GM12878 (cell line): ENCODE results near the gene RABL2A. TPM values are rescaled to one million over a fixed set of nuclear protein-coding genes. Genes with fewer than 3 reads are reported as not detected.

Source experiments
- BHLHE40 ChIP-seq, 2 experiments: fragments of 450-650 bp in 1 of 2; IDR thresholded peaks; 2 replicates each; pipeline ENCODE4 v1.6.1; 2011 to 2017; ENCODE audit warnings: low read depth in 2 of 2, borderline replicate concordance in 1 of 2, improper control_type of control experiment in 1 of 2, low read length in 1 of 2, mild to moderate bottlenecking in 1 of 2
- CBFB ChIP-seq: IDR thresholded peaks from 2 replicates; pipeline ENCODE4 v1.6.1; 2016; ENCODE audit warnings: antibody characterized with exemption, low read depth
- FOS ChIP-seq: IDR thresholded peaks from 3 replicates; pipeline ENCODE4 v1.6.1; 2011; ENCODE audit warnings: borderline replicate concordance; ENCODE audit not compliant: insufficient read length; ENCODE audit errors: extremely low read depth
- KAT2A ChIP-seq: conservative IDR thresholded peaks from 2 replicates; pipeline ENCODE4 v1.6.1; 2011; ENCODE audit warnings: low read depth, low read length; ENCODE audit not compliant: control insufficient read depth
- MLLT1 ChIP-seq: fragments of 450-650 bp; IDR thresholded peaks from 2 replicates; pipeline ENCODE4 v1.6.1; 2016; ENCODE audit warnings: mild to moderate bottlenecking
- NBN ChIP-seq: fragments of 450-650 bp; IDR thresholded peaks from 2 replicates; pipeline ENCODE4 v1.6.1; 2016
- NKRF ChIP-seq: fragments of 450-650 bp; conservative IDR thresholded peaks from 2 replicates; pipeline ENCODE4 v1.6.1; 2017; ENCODE audit warnings: mild to moderate bottlenecking, moderate library complexity
- NR2C1 ChIP-seq: fragments of 450-650 bp; IDR thresholded peaks from 2 replicates; pipeline ENCODE4 v1.6.1; 2017; ENCODE audit warnings: antibody characterized with exemption, mild to moderate bottlenecking, moderate library complexity
- NR2C2 ChIP-seq: IDR thresholded peaks from 2 replicates; pipeline ENCODE4 v1.6.1; 2011; ENCODE audit warnings: borderline replicate concordance, low read depth; ENCODE audit not compliant: control insufficient read depth, insufficient read length
- NR2F1 ChIP-seq: fragments of 450-650 bp; conservative IDR thresholded peaks from 2 replicates; pipeline ENCODE4 v1.6.1; 2017; ENCODE audit warnings: mild to moderate bottlenecking
- RB1 ChIP-seq: fragments of 450-650 bp; formaldehyde crosslinking; IDR thresholded peaks from 2 replicates; pipeline ENCODE4 v1.6.1; 2017; ENCODE audit warnings: mild to moderate bottlenecking, borderline replicate concordance
- SREBF1 ChIP-seq: IDR thresholded peaks from 2 replicates; pipeline ENCODE4 v1.6.1; 2012; ENCODE audit warnings: mild to moderate bottlenecking, low read length
- SUZ12 ChIP-seq: fragments of 200-600 bp; sonication (generic); IDR thresholded peaks from one replicate; pipeline ENCODE4 v1.6.1; 2018; ENCODE audit warnings: antibody characterized with exemption, mild to moderate bottlenecking; ENCODE audit not compliant: unreplicated experiment
- YY1 ChIP-seq: IDR thresholded peaks from 2 replicates; pipeline ENCODE4 v1.6.1; 2011; ENCODE audit warnings: low read depth, mild to moderate bottlenecking, low read length
- polyA plus RNA-seq, 11 experiments: library from polyadenylated mRNA; depleted of rRNA in 4 of 11; unstranded in 6 of 11; stranded (reverse) in 5 of 11; fragments of >200 nt; fragmentation: Nextera tagmentation in 4 of 11; fragmentation: Illumina TruSeq in 1 of 11; extraction: Ambion mirVana in 4 of 11; extraction: Trizol in 1 of 11; gene quantifications; 1 replicate in 1 of 11; 2 replicates in 10 of 11; pipeline versions ENCODE4 v1.2.1 to v1.2.3, GENCODE V29; 2011 to 2016; ENCODE audit warnings: inconsistent platforms in 2 of 11, missing spikeins in 2 of 11, low read depth in 1 of 11
- total RNA-seq, 4 experiments: library from RNA; depleted of rRNA in 3 of 4; stranded (reverse); fragments of >200 nt in 3 of 4; fragmentation: Illumina TruSeq in 1 of 4; extraction: Trizol in 1 of 4; gene quantifications; 2 replicates each; pipeline versions ENCODE4 v1.2.1 to v1.2.3, GENCODE V29; 2013 to 2021

RABL2A gene
- total and polyA plus RNA-seq, 10 of the 15 experiments (the other 5 are each of a cell fraction or from before 2014, with no cell fraction given): 0.87 to 17.9 (median 9.7) TPM

GRCh38 chr2:113602869-113603466, 24.1 kb upstream of the RABL2A start (continued):
- TF ChIP-seq NKRF: no peak
- peak; percentile 93 for TF ChIP-seq NR2F1
- TF ChIP-seq BHLHE40 (IDR thresholded peaks at IDR 0.05; ENCODE audit: borderline replicate concordance in 1 of 2, low read depth in 2 of 2, low read length in 1 of 2): no peak
- TF ChIP-seq SREBF1: 0 out of 2 replicates have a peak, but pooled peaks have one; percentile 21
- TF ChIP-seq FOS: no peak
- TF ChIP-seq NR2C2: peak; percentile 68
- no peak for TF ChIP-seq YY1
- peak; percentile 86 for TF ChIP-seq NBN
- TF ChIP-seq CBFB: no peak
- no peak for TF ChIP-seq RB1
- TF ChIP-seq KAT2A: no peak
- TF ChIP-seq MLLT1: 0 out of 2 replicates have a peak, but pooled peaks have one; percentile 37
- TF ChIP-seq SUZ12: no peak
- TF ChIP-seq NR2C1: peak; percentile 91
- TF ChIP-seq, all 136 proteins: peak for 7
